Ovary (tissue), 3 donors: Measurements from ENCODE around the gene XYLT1.
"Not testable (repeated sequence)": the region's sequence is repeated elsewhere in the genome, so short reads cannot be mapped to it uniquely, and the experiment has no call there.

Source experiments
- POLR2A ChIP-seq: fragments of 450-650 bp; IDR thresholded peaks from one replicate; pipeline ENCODE4 v1.6.1; 2017; ENCODE audit warnings: antibody characterized with exemption, mild to moderate bottlenecking, moderate library complexity
- TF ChIP-seq, protein P1 (sequence below), 3 donors: fragments of 450-650 bp in 2 of 3; fragments of 200-600 bp in 1 of 3; IDR thresholded peaks; one replicate each; pipeline versions ENCODE4 v1.5.1 to v1.8.0; 2016 to 2022; ENCODE audit warnings: antibody characterized with exemption in 3 of 3, mild to moderate bottlenecking in 1 of 3
- donor health status: DM: no; HTN: no; CAD: no.

- TF ChIP-seq, protein P1, sequence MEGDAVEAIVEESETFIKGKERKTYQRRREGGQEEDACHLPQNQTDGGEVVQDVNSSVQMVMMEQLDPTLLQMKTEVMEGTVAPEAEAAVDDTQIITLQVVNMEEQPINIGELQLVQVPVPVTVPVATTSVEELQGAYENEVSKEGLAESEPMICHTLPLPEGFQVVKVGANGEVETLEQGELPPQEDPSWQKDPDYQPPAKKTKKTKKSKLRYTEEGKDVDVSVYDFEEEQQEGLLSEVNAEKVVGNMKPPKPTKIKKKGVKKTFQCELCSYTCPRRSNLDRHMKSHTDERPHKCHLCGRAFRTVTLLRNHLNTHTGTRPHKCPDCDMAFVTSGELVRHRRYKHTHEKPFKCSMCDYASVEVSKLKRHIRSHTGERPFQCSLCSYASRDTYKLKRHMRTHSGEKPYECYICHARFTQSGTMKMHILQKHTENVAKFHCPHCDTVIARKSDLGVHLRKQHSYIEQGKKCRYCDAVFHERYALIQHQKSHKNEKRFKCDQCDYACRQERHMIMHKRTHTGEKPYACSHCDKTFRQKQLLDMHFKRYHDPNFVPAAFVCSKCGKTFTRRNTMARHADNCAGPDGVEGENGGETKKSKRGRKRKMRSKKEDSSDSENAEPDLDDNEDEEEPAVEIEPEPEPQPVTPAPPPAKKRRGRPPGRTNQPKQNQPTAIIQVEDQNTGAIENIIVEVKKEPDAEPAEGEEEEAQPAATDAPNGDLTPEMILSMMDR (IDR thresholded peaks at IDR 0.05), result not testable (repeated sequence)
- not testable (repeated sequence) for TF ChIP-seq POLR2A
These were observed 11.6 kb upstream of the XYLT1 start for GRCh38 chr16:17482341-17482740.
